Measurements from ENCODE around the gene NAAA.

DNA sequence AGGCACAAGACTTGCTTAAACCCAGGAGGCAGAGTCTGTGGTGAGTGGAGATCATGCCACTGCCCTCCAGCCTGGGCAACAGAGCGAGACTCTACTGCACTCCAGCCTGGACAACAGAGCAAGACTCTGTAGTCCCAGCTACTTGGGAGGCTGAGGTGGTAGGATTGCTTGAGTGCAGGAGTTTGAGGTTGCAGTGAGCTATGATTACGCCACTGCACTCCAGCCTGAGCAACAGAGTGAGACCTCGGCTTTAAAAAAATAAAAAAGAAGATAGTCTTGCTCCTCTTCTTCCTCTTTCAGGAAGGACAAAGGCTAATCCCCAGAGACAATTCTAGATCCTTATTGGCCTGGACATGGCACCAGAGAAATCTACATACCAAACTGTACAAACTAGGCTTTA is 32.8 kb downstream of the NAAA start:
- TF ChIP-seq, protein P1, sequence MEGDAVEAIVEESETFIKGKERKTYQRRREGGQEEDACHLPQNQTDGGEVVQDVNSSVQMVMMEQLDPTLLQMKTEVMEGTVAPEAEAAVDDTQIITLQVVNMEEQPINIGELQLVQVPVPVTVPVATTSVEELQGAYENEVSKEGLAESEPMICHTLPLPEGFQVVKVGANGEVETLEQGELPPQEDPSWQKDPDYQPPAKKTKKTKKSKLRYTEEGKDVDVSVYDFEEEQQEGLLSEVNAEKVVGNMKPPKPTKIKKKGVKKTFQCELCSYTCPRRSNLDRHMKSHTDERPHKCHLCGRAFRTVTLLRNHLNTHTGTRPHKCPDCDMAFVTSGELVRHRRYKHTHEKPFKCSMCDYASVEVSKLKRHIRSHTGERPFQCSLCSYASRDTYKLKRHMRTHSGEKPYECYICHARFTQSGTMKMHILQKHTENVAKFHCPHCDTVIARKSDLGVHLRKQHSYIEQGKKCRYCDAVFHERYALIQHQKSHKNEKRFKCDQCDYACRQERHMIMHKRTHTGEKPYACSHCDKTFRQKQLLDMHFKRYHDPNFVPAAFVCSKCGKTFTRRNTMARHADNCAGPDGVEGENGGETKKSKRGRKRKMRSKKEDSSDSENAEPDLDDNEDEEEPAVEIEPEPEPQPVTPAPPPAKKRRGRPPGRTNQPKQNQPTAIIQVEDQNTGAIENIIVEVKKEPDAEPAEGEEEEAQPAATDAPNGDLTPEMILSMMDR (IDR thresholded peaks at IDR 0.05; ENCODE audit: low read depth, low read length), result no peak
- TF ChIP-seq EZH2phosphoT487 (IDR thresholded peaks at IDR 0.05; ENCODE audit: low read depth), result no peak
